ENCODE data around the gene FCRLB. TPM values are rescaled to one million over a fixed set of nuclear protein-coding genes. Genes with fewer than 3 reads are reported as not detected.
A peak's percentile ranks its signal among the peaks of the same experiment; 100 is the strongest.
"Not testable (repeated sequence)": the region's sequence is repeated elsewhere in the genome, so short reads cannot be mapped to it uniquely, and the experiment has no call there.

Gene FCRLB
- total RNA-seq, 2 experiments from 2014 or later, result not detected

DNA sequence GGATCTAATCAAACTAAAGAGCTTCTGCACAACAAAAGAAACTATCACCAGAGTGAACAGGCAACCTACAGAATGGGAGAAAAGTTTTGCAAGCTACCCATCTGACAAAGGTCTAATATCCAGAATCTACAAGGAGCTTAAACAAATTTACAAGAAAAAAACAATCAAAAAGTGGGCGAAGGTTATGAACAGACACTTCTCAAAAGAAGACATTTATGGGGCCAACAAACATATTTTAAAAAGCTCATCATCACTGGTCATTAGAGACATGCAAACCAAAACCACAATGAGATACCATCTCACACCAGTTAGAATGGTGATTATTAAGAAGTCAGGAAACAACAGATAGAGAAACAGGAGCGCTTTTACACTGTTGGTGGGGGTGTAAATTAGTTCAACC is 23.0 kb upstream of the FCRLB start:
- H3K9me3 Mint-ChIP-seq (ENCODE audit: low read depth); ATAC-seq; H3K27ac Mint-ChIP-seq; H3K36me3 Mint-ChIP-seq (ENCODE audit: low read depth); POLR2A ChIA-PET; DNase-seq; H3K4me1 Mint-ChIP-seq; intact Hi-C loops (cut with DNase I, micrococcal nuclease); H3K4me3 Mint-ChIP-seq: not testable (repeated sequence)
- CTCF ChIA-PET, result interaction anchor here (0.9 kb wide), 1 partner anchor 17 kb away, joined by 4 read pairs; no protein-coding TSS in a partner anchor
- H3K27me3 Mint-ChIP-seq, result peaks cover 25% of the 10 kb centered on the region

DNA sequence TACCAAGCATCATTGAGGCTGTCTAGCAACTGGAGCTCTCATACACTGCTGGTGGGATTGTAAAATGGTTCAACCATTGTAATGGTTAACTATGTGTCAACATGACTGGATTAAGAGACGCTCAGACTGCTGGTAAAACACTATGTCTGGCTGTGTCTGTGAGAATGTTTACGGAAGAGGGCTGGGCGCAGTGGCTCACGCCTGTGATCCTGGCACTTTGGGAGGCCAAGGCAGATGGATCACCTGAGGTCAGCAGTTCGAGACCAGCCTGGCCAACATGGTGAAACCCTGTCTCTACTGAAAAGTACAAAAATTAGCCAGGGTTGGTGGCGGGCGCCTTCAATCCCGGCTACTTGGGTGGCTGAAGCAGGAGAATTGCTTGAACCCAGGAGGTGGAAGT is 19.1 kb upstream of the FCRLB start:
- intact Hi-C loops (cut with DNase I, micrococcal nuclease), result loop anchor here in 1 of 2 experiments (5.0 kb wide), 1 partner anchor 35 kb away; no protein-coding TSS in a partner anchor
- Mint-ChIP-seq H3K4me1 (no peaks in the 10 kb centered on the region), H3K27ac (no peak overlapping the region), H3K9me3 (ENCODE audit: low read depth) (no peaks in the 10 kb centered on the region), H3K36me3 (ENCODE audit: low read depth) (no peaks in the 10 kb centered on the region), H3K4me3 (no peak overlapping the region), H3K27me3 (peaks cover 6% of the 10 kb centered on the region)
- ATAC-seq (no peak), DNase-seq (no peak)
- ChIA-PET CTCF (interaction anchor here (1.2 kb wide), 1 partner anchor 10 kb away, joined by 3 read pairs; no protein-coding TSS in a partner anchor), POLR2A (no interaction called here)

DNA sequence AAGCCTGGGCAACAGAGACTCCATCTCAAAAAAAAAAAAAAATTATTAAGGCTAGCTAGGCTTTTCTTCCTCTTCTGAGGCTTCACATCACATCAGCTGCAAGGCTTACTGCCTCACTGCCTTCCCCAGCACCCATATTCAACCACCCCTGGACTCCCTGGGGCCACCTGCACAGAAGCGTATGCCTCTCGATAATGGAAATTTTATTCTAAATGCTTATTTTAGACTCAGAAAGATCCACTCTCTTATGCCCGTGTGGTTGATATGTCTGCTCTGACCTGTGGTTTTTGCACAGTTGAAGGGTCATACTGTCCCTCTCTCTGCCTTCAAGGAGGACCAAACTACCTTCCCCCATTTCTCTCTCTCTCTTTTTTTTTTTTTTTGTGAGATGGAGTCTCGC is 15.8 kb upstream of the FCRLB start:
- ATAC-seq, result no peak
- CTCF ChIA-PET, result interaction anchor here (2.3 kb wide), 1 partner anchor 16 kb away, joined by 5 read pairs; the partner anchor contains the start of gene FCRLB

DNA sequence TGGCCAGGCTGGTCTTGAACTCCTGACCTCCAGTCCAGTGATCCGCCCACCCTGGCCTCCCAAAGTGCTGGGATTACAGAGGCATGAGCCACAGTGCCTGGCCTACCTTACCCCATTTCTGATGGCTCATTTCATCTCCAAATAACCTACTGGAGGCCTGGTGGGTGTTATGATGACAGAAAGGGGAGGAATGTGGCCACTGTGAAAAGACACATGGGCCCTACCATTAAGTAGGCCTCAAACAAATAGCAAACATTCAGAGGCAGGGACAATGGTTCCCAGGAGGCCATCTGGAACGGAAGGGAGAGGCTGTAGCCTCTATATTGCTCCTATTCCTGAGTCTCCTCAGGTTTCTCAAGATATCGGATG is 15.2 kb upstream of the FCRLB start:
- intact Hi-C loops (cut with DNase I, micrococcal nuclease), result loop anchor here in 1 of 2 experiments (1.0 kb wide), 1 partner anchor 24 kb away; no protein-coding TSS in a partner anchor
- no peak for DNase-seq
- H3K4me1 Mint-ChIP-seq, result no peaks in the 10 kb centered on the region

More for the DNA sequence above, 15.8 kb upstream of the FCRLB start:
- DNase-seq, result no peak
- no peaks in the 10 kb centered on the region for H3K4me1 Mint-ChIP-seq
- POLR2A ChIA-PET, result no interaction called here
- H3K9me3 Mint-ChIP-seq (ENCODE audit: low read depth), result no peaks in the 10 kb centered on the region
- H3K27ac Mint-ChIP-seq, result no peak overlapping the region
- no peaks in the 10 kb centered on the region for H3K36me3 Mint-ChIP-seq (ENCODE audit: low read depth)
- H3K4me3 Mint-ChIP-seq, result no peak overlapping the region
- intact Hi-C loops (cut with DNase I, micrococcal nuclease), result no loop called here
- H3K27me3 Mint-ChIP-seq, result peaks cover 13% of the 10 kb centered on the region

DNA sequence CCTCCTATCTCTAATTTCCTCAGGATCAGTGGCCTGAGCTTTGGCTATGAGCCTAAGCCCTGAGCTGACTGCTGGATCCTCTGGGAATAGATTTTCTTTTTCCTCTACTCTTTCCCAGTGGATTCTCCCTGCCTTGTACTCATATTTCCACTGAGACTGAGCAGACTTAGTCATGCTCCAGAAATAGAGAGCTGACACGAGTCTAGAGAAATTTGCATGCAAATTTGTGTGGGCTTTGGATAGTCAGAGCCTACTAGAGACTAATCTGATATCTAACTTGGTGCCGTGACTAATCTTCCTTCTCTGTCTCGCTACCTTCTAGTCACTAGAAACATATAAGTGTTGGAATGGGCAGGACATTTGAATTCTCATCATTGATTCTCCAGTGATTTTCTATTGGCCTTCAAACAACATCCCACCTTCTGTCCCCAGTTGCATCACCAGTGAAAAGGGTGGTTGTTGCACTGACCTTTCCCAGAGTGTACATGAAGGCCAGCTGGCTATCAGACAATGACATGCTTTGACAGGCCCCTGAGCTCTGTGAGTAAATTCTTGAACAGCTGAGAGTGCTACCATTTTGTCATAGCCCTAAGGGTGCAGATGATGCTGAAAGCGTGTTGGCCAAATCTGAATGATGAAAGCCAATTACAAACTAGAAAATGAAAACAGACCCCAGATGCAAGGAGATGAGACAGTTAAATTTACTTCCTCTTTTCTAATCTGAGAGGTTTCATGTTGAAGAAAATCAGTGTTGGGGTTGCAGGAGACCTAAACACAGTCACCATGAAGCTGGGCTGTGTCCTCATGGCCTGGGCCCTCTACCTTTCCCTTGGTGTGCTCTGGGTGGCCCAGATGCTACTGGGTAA is 14.6 kb upstream of the FCRLB start, which contains the start of gene FCRLA:
Gene FCRLA, plus strand, starts transcription at position 748 of the 866 bp plus-strand sequence. Its CDS starts 36 bp downstream, at position 784.
- Mint-ChIP-seq H3K27me3 (peaks cover 13% of the 10 kb centered on the region), H3K9me3 (ENCODE audit: low read depth) (no peaks in the 10 kb centered on the region), H3K36me3 (ENCODE audit: low read depth) (no peaks in the 10 kb centered on the region), H3K4me3 (no peak within 1 kb of the TSS), H3K4me1 (no peaks in the 10 kb centered on the region), H3K27ac (no peak within 1 kb of the TSS)
- intact Hi-C loops (cut with DNase I, micrococcal nuclease), result loop anchor here in 1 of 2 experiments (1.0 kb wide), 1 partner anchor 24 kb away; no protein-coding TSS in a partner anchor
- DNase-seq, result no peak
- POLR2A ChIA-PET, result no interaction called here
- ATAC-seq, result peak; percentile 90
- CTCF ChIA-PET, result interaction anchor here (0.6 to 2.3 kb wide), 3 partner anchors 9 to 17 kb away, joined by 3 to 5 read pairs (median 5); partner anchors contain the start of gene FCRLB

More for the DNA sequence above, 15.2 kb upstream of the FCRLB start:
- Mint-ChIP-seq H3K27me3 (peaks cover 13% of the 10 kb centered on the region), H3K36me3 (ENCODE audit: low read depth) (no peaks in the 10 kb centered on the region), H3K27ac (no peak overlapping the region), H3K9me3 (ENCODE audit: low read depth) (no peaks in the 10 kb centered on the region), H3K4me3 (no peak overlapping the region)
- CTCF ChIA-PET, result interaction anchor here (2.3 kb wide), 1 partner anchor 16 kb away, joined by 5 read pairs; the partner anchor contains the start of gene FCRLB
- ATAC-seq, result no peak
- POLR2A ChIA-PET, result no interaction called here

DNA sequence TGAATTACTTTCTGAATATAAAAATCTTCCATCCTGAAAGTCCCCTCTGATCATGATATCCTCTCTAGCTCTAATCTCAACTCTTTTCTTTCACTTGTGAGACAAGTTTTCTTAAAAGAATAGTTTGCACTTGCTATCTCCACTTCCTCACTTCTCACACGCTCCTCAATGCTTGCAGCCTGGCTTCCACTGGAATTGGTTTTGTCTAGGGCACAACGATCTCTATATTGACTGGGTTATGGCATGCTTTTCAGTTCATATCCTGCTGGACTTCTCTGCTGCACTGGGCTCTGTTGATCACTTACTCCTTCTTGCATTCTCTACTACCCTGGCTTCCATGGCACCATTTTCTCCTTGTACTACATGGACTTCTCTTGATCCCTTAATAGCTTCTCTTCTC is 13.8 kb upstream of the FCRLB start:
- H3K4me1 Mint-ChIP-seq, result no peaks in the 10 kb centered on the region
- ChIA-PET POLR2A (no interaction called here), CTCF (interaction anchor here (0.6 to 2.3 kb wide), 3 partner anchors 9 to 18 kb away, joined by 3 to 5 read pairs (median 5); partner anchors contain the start of gene FCRLB)
- H3K36me3 Mint-ChIP-seq (ENCODE audit: low read depth), result no peaks in the 10 kb centered on the region
- H3K27me3 Mint-ChIP-seq, result peaks cover 16% of the 10 kb centered on the region
- DNase-seq (no peak), ATAC-seq (no peak)
- H3K4me3 Mint-ChIP-seq, result no peak overlapping the region
- H3K27ac Mint-ChIP-seq, result no peak overlapping the region
- H3K9me3 Mint-ChIP-seq (ENCODE audit: low read depth), result no peaks in the 10 kb centered on the region
- intact Hi-C loops (cut with DNase I, micrococcal nuclease), result no loop called here

DNA sequence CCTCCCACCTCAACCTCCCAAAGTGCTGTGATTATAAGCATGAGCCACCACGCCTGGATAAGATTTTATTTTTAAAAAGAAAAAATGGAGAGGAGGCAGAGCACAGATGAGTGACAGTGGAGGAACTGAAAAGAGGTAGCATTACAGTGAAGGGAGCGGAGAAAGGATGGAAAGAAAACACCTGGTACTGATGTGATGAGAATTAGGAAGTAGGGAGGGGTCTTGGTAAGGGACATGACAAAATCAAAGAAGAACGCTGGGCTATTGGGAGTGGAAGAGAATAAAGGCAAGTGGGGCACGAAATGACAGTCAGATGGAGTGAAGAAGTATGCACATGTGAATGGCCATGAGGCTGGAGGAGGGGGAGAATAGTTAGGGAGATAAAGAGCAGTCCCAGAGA is 12.0 kb upstream of the FCRLB start:
- ChIA-PET POLR2A (no interaction called here), CTCF (interaction anchor here (0.9 to 1.4 kb wide), 3 partner anchors 17 to 819 kb away, joined by 3 to 4 read pairs (median 3); no protein-coding TSS in a partner anchor)
- H3K9me3 Mint-ChIP-seq (ENCODE audit: low read depth), result no peaks in the 10 kb centered on the region
- no peaks in the 10 kb centered on the region for H3K4me1 Mint-ChIP-seq
- ATAC-seq (no peak), DNase-seq (no peak)
- H3K27ac Mint-ChIP-seq, result no peak overlapping the region
- intact Hi-C loops (cut with DNase I, micrococcal nuclease), result no loop called here
- H3K27me3 Mint-ChIP-seq, result peaks cover 15% of the 10 kb centered on the region
- H3K36me3 Mint-ChIP-seq (ENCODE audit: low read depth), result no peaks in the 10 kb centered on the region
- H3K4me3 Mint-ChIP-seq, result no peak overlapping the region

DNA sequence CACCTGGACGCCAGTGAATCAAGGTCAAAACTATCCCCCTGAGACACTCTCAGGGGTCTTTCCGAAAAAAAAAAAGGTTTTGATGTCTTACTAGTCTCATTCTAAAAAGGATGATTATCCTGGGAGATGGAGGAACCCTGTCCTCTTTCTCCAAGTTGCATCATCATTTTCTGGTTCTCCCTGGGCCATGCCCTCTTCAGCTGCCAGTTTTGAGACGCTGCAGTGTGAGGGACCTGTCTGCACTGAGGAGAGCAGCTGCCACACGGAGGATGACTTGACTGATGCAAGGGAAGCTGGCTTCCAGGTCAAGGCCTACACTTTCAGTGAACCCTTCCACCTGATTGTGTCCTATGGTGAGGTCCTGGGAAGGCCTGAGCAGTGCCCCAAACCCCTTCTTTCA is 10.8 kb upstream of the FCRLB start:
- Mint-ChIP-seq H3K9me3 (ENCODE audit: low read depth) (no peaks in the 10 kb centered on the region), H3K4me3 (no peak overlapping the region), H3K36me3 (ENCODE audit: low read depth) (no peaks in the 10 kb centered on the region), H3K27me3 (peaks cover 23% of the 10 kb centered on the region), H3K4me1 (no peaks in the 10 kb centered on the region), H3K27ac (no peak overlapping the region)
- ChIA-PET CTCF (interaction anchor here (0.7 to 1.2 kb wide), 2 partner anchors 28 to 818 kb away, joined by 3 to 5 read pairs; no protein-coding TSS in a partner anchor), POLR2A (no interaction called here)
- no peak for DNase-seq
- ATAC-seq, result no peak
- intact Hi-C loops (cut with DNase I, micrococcal nuclease), result no loop called here

DNA sequence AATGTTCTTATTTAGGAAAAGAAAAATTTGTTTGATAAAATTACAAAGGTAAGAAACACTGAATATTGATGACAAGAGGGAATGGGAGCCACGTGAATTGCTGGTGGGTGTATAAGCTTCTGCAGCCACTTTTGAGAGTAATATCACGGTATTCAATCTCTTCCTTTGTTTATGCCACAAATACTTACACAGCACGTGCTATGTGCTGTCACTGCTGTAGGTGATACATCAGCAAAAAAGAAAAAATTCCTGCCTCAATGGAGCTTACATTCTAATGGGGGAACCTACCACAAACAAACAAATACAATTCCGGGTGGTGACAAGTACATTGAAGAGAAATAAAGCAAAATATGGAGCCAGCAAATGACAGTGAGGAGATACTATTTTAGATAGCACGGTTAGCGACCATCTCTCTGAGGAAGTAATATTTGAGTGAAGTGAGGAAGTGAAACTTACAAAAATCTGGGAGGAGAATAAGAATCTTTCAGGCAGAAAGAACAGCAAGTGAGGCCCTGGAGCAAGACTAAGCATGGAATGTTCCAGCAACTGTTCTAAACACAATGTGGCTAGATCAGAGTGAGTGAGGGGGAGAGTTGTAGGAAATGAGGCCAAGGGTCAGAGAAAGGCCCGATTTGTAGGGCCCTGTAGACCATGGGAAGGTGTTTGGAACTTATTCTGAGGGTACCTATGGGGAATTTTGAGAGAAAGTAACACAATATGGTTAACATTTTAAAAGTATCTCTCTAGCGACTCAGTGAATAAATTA is 2.6 kb upstream of the FCRLB start:
- Mint-ChIP-seq H3K4me3 (no peak overlapping the region), H3K27ac (no peak overlapping the region), H3K36me3 (ENCODE audit: low read depth) (no peaks in the 10 kb centered on the region), H3K4me1 (peaks cover 12% of the 10 kb centered on the region), H3K27me3 (peaks cover 37% of the 10 kb centered on the region), H3K9me3 (ENCODE audit: low read depth) (no peaks in the 10 kb centered on the region)
- ChIA-PET POLR2A (no interaction called here), CTCF (no interaction called here)
- intact Hi-C loops (cut with DNase I, micrococcal nuclease), result no loop called here
- DNase-seq (no peak), ATAC-seq (no peak)

DNA sequence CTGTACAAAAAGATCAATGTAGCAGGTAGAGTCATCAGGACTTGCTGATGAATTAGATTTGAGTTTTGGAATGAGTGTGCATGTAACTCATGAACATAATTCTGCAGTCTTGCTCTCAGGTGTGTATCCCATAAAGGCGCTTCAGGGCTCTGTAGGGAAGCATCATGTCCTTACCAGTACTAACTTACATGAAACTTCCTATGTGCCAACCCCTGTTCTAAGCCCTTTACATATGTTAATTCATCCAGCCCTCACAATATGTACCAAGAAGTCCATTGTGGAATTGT is 2.1 kb upstream of the FCRLB start:
- Mint-ChIP-seq H3K27me3 (peaks cover 39% of the 10 kb centered on the region), H3K9me3 (ENCODE audit: low read depth) (no peaks in the 10 kb centered on the region), H3K4me3 (no peak overlapping the region), H3K4me1 (peaks cover 12% of the 10 kb centered on the region), H3K27ac (no peak overlapping the region), H3K36me3 (ENCODE audit: low read depth) (no peaks in the 10 kb centered on the region)
- ATAC-seq (peak; percentile 82), DNase-seq (no peak)
- intact Hi-C loops (cut with DNase I, micrococcal nuclease), result no loop called here
- ChIA-PET POLR2A (no interaction called here), CTCF (no interaction called here)

DNA sequence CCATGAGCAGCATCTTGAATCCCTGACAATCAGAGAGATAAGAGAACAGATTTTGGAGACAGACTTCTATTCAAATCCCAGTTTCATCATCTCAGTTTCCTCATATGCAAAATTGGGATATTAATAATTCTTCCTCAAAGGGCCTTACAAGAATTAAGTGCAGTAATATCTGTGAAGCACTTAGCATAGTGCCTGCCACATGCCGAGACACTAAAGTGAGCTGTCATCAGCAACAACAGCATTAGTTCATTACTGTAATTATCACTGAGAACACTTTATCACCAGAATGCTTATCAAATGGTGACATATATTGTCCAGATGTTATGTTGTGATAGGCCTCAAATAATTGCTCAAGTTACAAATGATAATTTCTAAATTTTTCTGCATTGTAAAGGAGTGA is 922 bp upstream of the FCRLB start:
- H3K27me3 Mint-ChIP-seq, result peaks cover 38% of the 10 kb centered on the region

More for the DNA sequence above, 922 bp upstream of the FCRLB start:
- intact Hi-C loops (cut with DNase I, micrococcal nuclease), result no loop called here
- H3K36me3 Mint-ChIP-seq (ENCODE audit: low read depth), result no peaks in the 10 kb centered on the region
- DNase-seq (no peak), ATAC-seq (no peak)
- peaks cover 13% of the 10 kb centered on the region for H3K4me1 Mint-ChIP-seq
- H3K27ac Mint-ChIP-seq, result no peak overlapping the region
- H3K9me3 Mint-ChIP-seq (ENCODE audit: low read depth), result no peaks in the 10 kb centered on the region
- ChIA-PET POLR2A (no interaction called here), CTCF (no interaction called here)
- no peak overlapping the region for H3K4me3 Mint-ChIP-seq
